ENCODE results near the gene S100A7.
A peak's percentile ranks its signal among the peaks of the same experiment; 100 is the strongest.

Gene S100A7

DNA sequence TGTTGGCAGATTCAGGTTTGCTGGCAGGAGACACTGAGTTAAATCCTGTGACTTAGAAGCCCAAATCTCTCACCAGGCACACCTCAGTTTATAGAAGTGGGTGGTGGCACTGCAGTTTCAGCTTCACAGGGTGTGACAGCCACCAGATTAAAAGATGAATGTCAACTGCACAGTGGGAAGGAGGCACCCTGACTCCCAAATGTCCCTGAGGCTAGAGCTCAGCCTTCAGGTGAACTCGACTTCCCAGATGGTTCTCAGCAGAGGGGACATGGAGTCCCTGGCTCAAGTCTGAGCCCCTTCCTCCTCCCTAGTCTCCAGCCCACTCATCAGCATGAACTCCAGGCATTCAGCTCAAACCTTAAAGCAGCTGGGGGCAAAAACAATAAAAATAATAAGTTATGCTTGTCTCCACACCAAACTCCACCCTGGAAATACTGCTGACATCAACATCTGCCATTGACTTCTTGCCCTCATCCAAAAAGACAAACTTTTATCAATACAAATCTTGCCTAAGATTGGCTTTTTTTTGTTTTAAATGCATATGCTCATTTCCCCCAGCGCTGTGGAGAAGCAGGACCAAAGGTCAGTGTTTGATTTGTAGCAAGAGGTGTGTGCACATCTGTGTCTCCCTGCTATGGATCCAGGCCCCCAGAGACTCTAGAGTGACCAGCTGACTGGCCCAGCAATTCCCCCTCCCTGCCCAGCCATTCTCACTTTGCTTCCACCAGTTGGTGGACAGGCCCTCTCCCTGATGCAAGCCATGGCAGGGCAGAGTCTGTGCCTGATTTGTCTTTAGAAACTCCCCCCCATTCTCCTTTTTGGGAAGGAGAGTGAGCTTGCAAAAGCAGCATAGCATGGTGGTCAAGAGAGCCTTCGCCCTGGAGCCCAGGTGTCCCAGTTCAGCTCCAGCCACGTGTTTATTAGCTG, 18.5 kb upstream of the S100A7 start:
- no peak for DNase-seq (ENCODE audit: low read depth)

DNA sequence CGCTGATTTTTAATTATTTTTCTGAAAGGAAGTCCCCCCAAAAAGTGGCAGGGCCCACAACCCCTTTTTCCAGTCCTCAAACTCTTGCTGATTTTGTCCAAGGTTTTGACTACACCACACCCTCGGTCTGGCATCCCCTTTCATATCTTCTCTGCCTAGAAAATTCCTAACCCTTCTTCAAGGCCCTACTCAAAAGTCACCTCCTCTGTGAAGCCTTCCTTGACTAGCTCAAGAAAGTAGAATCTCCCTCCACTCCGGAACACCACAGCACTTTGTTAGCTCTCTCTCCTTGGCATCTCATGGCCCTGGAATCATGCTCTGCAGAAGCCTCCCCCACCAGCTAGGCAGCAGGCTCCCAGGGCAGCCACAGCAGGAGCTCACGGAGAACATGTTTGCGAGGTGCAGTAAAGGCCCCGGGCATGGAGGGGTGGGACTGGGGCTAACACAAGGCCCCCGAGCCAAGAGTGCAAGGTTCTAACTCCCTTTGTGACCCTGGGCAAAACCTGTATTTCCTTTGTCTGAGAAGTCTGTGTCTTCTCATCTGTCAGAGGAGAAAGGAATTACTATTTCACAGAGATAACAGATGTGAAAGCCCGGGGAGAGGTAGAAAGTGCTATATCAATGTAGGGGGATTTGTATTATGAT, 17.7 kb upstream of the S100A7 start:
- DNase-seq (ENCODE audit: low read depth) = no peak
- TF ChIP-seq, protein P1, sequence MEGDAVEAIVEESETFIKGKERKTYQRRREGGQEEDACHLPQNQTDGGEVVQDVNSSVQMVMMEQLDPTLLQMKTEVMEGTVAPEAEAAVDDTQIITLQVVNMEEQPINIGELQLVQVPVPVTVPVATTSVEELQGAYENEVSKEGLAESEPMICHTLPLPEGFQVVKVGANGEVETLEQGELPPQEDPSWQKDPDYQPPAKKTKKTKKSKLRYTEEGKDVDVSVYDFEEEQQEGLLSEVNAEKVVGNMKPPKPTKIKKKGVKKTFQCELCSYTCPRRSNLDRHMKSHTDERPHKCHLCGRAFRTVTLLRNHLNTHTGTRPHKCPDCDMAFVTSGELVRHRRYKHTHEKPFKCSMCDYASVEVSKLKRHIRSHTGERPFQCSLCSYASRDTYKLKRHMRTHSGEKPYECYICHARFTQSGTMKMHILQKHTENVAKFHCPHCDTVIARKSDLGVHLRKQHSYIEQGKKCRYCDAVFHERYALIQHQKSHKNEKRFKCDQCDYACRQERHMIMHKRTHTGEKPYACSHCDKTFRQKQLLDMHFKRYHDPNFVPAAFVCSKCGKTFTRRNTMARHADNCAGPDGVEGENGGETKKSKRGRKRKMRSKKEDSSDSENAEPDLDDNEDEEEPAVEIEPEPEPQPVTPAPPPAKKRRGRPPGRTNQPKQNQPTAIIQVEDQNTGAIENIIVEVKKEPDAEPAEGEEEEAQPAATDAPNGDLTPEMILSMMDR (IDR thresholded peaks at IDR 0.05; ENCODE audit: insufficient read depth, low read depth, low read length, missing control alignments) = no peak
- no peak overlapping the region for H3K4me3 ChIP-seq (ENCODE audit: low read length)

More for the DNA sequence above, 18.5 kb upstream of the S100A7 start:
- TF ChIP-seq, protein P1 (IDR thresholded peaks at IDR 0.05; ENCODE audit: insufficient read depth, low read depth, low read length, missing control alignments) = no peak
- H3K4me3 ChIP-seq (ENCODE audit: low read length) = no peak overlapping the region

DNA sequence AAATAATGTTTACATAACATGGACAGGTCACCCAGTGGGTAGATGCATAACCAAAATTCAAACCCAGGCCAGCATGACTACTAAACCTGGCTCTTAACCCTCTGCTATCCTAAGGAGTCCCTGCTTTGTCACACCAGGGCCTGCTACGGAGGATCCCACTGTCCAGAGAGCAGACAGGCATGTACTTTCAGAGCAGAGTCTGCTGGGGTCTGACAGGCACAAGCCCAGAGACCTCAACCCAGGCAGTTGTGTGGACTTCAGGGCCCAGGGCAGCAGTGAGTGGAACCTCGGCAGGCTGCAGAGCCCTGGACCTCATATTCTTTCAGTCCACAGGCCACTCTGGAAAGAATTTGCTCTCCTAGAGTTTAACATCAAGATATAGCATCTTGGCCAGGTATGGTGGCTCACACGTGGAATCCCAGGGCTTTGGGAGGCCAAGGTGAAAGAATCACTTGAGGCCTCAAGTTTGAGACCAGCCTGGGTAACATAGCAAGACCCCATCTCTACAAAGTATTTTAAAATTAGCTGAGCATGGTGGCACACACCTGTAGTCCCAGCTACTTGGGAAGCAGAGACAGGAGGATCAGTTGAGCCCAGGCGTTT, 16.1 kb upstream of the S100A7 start:
- DNase-seq (ENCODE audit: low read depth) = no peak
- TF ChIP-seq, protein P1 (IDR thresholded peaks at IDR 0.05; ENCODE audit: insufficient read depth, low read depth, low read length, missing control alignments) = no peak
- no peak overlapping the region for H3K4me3 ChIP-seq (ENCODE audit: low read length)

DNA sequence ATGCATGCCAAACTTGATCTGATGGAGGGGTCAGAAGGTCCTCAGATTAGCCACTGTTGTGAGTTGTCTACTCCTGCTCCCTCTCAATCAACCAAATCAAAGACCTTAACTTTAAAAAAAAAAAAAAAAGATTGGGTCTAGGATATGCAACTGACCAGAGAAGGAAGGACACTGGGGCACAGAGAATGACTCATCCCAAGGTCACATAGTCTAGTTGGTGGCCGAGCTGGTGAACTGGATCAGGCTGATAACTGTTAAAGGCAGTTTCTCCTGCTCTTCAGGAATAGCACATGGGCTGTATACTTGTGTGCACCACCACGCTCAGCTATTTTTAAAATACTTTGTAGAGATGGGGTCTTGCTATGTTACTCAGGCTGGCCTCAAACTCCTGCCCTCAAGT, 14.8 kb upstream of the S100A7 start:
- TF ChIP-seq, protein P1 (IDR thresholded peaks at IDR 0.05; ENCODE audit: insufficient read depth, low read depth, low read length, missing control alignments) = no peak
- H3K4me3 ChIP-seq (ENCODE audit: low read length) = no peak overlapping the region
- DNase-seq (ENCODE audit: low read depth) = no peak

DNA sequence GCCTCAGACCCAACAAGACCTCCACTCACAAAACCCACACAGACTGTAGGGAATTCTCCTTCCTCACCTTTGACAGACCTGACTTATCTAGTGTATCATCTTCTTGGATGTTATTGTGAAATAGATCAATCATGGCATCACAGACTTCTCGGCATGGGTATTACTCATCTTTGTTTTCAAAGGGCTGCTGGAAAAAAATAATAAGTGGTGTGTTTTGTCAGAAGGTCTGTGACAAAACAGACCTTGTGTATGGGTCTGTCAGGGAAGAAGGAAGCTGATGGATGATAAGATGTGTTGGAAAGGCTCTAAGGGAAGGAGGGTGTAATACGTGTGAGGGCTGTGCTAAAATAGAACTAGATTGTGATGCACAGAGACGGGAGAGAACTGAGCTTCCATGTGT, 13.9 kb upstream of the S100A7 start:
- DNase-seq (ENCODE audit: low read depth) = peak; percentile 74
- TF ChIP-seq, protein P1 (IDR thresholded peaks at IDR 0.05; ENCODE audit: insufficient read depth, low read depth, low read length, missing control alignments) = no peak

DNA sequence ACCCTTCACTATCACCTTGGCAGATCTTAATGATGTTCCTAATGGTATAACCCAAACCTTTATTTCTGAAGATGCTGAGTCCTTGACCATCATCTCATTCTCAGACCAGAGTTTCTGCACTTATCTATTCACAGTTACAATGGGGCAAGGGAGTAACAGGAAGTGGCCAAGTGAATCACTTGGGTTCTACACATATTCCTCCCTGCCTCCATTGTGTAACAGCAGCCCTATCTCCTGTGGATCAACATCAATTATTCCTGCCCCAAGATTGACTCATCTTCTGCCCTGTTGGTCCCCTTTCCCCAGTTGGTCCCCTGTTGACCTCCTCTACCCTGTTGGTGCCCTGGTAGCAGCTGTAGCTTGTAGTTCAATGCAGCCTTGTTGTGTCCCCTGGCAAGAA, 10.3 kb upstream of the S100A7 start:
- TF ChIP-seq, protein P1 (IDR thresholded peaks at IDR 0.05; ENCODE audit: insufficient read depth, low read depth, low read length, missing control alignments) = no peak
- peak; percentile 41 for DNase-seq (ENCODE audit: low read depth)
- no peak overlapping the region for H3K4me3 ChIP-seq (ENCODE audit: low read length)

More for the DNA sequence above, 13.9 kb upstream of the S100A7 start:
- no peak overlapping the region for H3K4me3 ChIP-seq (ENCODE audit: low read length)

Data from epithelial cell of esophagus (primary cell).